ENCODE measurements around the gene RFX3. TPM values are rescaled to one million over a fixed set of nuclear protein-coding genes. Genes with fewer than 3 reads are reported as not detected.

Gene RFX3
- total RNA-seq, 2 donors from 2014 or later: 2.2 to 2.7 TPM

GRCh38 chr9:3467593-3468219 is 58.1 kb downstream of the RFX3 start:
- TF ChIP-seq, protein P1, sequence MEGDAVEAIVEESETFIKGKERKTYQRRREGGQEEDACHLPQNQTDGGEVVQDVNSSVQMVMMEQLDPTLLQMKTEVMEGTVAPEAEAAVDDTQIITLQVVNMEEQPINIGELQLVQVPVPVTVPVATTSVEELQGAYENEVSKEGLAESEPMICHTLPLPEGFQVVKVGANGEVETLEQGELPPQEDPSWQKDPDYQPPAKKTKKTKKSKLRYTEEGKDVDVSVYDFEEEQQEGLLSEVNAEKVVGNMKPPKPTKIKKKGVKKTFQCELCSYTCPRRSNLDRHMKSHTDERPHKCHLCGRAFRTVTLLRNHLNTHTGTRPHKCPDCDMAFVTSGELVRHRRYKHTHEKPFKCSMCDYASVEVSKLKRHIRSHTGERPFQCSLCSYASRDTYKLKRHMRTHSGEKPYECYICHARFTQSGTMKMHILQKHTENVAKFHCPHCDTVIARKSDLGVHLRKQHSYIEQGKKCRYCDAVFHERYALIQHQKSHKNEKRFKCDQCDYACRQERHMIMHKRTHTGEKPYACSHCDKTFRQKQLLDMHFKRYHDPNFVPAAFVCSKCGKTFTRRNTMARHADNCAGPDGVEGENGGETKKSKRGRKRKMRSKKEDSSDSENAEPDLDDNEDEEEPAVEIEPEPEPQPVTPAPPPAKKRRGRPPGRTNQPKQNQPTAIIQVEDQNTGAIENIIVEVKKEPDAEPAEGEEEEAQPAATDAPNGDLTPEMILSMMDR (IDR thresholded peaks at IDR 0.05): peak; percentile 57 to 90
- peak; percentile 66 for DNase-seq (ENCODE audit: low spot score)

DNA sequence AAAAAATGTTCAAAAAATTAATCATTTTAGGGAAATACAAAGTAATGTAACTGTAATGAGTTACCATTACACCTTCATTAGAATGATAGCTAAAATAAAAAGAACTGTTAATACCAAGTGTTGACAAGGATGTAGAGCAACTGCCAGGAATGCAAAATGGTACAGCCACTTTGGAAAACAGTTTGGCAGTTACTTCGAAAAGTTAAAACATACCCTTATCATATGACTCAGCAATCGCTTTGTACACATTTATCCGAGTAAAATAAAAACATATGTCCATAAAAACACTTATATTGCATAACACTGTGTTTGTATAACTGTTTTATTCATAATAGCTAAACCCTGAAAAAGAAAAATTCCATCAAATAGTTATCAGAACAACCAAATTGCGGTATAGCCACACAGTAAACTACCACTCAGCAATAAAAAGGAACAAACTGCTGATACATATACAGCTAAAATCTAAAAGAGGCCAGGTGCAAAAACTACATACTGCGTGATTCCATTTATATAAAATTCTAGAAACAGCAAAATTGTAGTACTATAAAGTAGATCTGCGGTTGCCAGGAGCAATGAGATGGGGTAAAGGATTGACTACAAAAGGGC is 61.7 kb downstream of the RFX3 start:
- Histone ChIP-seq H3K36me3 (no peaks in the 10 kb centered on the region), H3K4me3 (no peak overlapping the region), H3K9me3 (no peaks in the 10 kb centered on the region), H3K27me3 (no peaks in the 10 kb centered on the region), H3K27ac (no peak overlapping the region), H3K4me1 (peaks cover 0 to 12% of the 10 kb centered on the region in 2 donors)
- TF ChIP-seq, protein P1 (IDR thresholded peaks at IDR 0.05): no peak
- no peak for DNase-seq (ENCODE audit: low spot score)

More at GRCh38 chr9:3467593-3468219, 58.1 kb downstream of the RFX3 start:
- Histone ChIP-seq H3K27me3 (no peaks in the 10 kb centered on the region), H3K4me1 (peaks cover 0 to 23% of the 10 kb centered on the region in 2 donors), H3K27ac (no peak overlapping the region), H3K4me3 (no peak overlapping the region), H3K9me3 (no peaks in the 10 kb centered on the region), H3K36me3 (no peaks in the 10 kb centered on the region)

DNA sequence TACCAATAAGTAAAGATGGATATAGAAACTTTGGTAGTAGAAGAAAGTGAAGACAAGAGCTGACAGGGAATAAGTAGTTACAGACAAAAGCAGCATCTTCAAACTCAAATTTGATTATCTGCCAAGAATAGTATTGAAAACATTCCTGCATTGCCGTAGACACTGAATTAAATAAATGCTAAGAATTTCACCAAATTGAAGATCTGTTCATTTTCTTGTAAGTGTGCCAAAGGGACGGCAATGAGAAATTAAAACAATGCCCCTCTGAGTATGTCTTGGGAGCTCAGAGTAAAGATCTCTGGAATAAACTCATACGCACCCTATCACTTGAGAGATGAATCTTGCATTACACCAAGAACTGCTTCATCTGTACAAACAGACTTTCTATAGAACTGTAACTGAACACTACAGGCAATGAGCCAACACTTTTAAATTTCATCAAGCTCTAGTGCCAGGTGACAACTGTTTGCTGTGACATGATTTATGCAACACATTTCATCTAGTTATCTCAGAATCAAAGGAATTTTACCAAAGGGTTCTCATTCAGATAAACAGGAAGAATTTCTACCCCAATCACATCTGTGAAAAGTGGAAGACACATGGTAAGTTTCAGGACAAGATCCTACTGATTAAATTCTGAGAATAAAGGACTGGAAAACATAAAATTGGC is 66.9 kb downstream of the RFX3 start:
- Histone ChIP-seq H3K9me3 (no peaks in the 10 kb centered on the region), H3K4me3 (no peak overlapping the region), H3K36me3 (no peaks in the 10 kb centered on the region), H3K4me1 (no peaks in the 10 kb centered on the region), H3K27me3 (no peaks in the 10 kb centered on the region), H3K27ac (no peak overlapping the region)
- TF ChIP-seq, protein P1 (IDR thresholded peaks at IDR 0.05): no peak
- no peak for DNase-seq (ENCODE audit: low spot score)

DNA sequence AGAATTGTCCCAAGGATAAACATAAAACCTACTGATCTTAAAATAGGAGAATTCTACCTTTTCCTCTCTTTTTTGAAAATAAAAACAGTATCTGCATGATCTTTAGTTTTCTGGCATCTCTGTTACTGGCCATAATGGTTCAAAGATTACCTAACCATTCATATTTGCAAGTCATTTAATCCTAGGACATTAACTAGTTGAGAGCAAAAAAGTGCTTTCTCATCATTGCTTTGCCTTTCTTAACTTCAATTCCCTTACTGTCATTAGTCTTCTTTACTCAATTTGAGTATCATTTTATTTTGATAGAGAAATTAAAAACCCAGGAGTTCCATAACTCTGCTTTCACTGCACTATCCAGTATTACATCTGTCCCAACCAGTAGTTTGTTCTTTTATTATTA is 68.6 kb downstream of the RFX3 start:
- Histone ChIP-seq H3K27me3 (no peaks in the 10 kb centered on the region), H3K4me3 (no peak overlapping the region), H3K27ac (no peak overlapping the region), H3K9me3 (no peaks in the 10 kb centered on the region), H3K4me1 (no peaks in the 10 kb centered on the region), H3K36me3 (no peaks in the 10 kb centered on the region)
- DNase-seq (ENCODE audit: low spot score): no peak
- TF ChIP-seq, protein P1 (IDR thresholded peaks at IDR 0.05): no peak

DNA sequence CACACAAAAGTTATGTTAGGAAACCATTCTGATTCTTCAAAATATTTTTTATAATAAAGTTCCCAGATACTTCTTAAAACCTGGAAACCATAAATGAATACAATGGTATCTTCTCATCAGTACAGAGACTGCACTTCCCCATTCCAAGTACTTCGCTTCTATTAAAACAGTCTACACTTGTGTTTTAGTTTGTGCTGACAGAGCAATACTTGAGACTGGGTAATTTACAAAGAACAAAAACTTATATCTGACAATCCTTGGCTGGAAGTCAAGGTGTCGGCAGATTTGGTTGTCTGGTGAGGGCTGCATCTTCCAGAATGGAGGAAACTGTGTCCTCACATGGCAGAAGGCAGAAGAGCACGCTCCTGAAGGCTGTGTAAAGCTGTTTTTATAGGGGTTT is 70.1 kb downstream of the RFX3 start:
- TF ChIP-seq, protein P1 (IDR thresholded peaks at IDR 0.05): no peak
- no peaks in the 10 kb centered on the region for H3K36me3 ChIP-seq

More for the DNA sequence above, 70.1 kb downstream of the RFX3 start:
- no peaks in the 10 kb centered on the region for H3K27me3 ChIP-seq
- H3K4me1 ChIP-seq: no peaks in the 10 kb centered on the region
- no peak overlapping the region for H3K4me3 ChIP-seq
- H3K27ac ChIP-seq: no peak overlapping the region
- H3K9me3 ChIP-seq: no peaks in the 10 kb centered on the region
- DNase-seq (ENCODE audit: low spot score): no peak
